ENCODE results near the gene CLRN1.

DNA sequence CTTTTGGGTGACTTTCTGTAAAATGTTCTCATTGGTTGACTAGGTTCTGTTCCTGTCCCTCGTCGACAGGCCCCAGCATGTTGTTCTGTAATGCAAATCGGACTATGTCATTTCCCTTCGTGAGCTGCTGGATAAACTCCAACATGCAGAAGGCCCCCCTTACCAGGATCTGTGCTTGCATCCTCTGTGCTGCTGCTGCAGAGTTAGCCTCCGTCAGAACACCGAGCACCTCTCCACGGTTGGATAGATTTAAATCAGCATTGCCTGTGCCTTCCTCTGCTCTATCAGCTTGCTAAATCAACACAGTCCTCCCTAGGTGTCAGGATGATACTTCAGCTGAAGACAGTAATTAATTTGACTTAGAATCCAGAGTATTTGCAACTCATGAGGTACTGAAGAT, 54.6 kb downstream of the CLRN1 start:
- TF ChIP-seq, protein P1, sequence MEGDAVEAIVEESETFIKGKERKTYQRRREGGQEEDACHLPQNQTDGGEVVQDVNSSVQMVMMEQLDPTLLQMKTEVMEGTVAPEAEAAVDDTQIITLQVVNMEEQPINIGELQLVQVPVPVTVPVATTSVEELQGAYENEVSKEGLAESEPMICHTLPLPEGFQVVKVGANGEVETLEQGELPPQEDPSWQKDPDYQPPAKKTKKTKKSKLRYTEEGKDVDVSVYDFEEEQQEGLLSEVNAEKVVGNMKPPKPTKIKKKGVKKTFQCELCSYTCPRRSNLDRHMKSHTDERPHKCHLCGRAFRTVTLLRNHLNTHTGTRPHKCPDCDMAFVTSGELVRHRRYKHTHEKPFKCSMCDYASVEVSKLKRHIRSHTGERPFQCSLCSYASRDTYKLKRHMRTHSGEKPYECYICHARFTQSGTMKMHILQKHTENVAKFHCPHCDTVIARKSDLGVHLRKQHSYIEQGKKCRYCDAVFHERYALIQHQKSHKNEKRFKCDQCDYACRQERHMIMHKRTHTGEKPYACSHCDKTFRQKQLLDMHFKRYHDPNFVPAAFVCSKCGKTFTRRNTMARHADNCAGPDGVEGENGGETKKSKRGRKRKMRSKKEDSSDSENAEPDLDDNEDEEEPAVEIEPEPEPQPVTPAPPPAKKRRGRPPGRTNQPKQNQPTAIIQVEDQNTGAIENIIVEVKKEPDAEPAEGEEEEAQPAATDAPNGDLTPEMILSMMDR (IDR thresholded peaks at IDR 0.05 in 8 of 11, conservative IDR thresholded peaks at IDR 0.05 in 3 of 11): no peak
- no peak for TF ChIP-seq POLR2AphosphoS5 (IDR thresholded peaks at IDR 0.05)
